ENCODE results near the gene SIMC1. TPM values are rescaled to one million over a fixed set of nuclear protein-coding genes. Genes with fewer than 3 reads are reported as not detected.
"Not testable (repeated sequence)": the region's sequence is repeated elsewhere in the genome, so short reads cannot be mapped to it uniquely, and the experiment has no call there.

SIMC1 gene
- total RNA-seq, 1 experiment from 2014 or later = 31.8 TPM

GRCh38 chr5:176198299-176198698, 39.9 kb upstream of the SIMC1 start:
- H3K27me3 Mint-ChIP-seq (ENCODE audit: unreplicated experiment) = peaks cover 50% of the 10 kb centered on the region
- BruUV-seq (replicated peaks); H3K9me3 Mint-ChIP-seq (ENCODE audit: low read depth, unreplicated experiment); H3K36me3 Mint-ChIP-seq (ENCODE audit: insufficient read depth, unreplicated experiment); H3K27ac Mint-ChIP-seq (ENCODE audit: unreplicated experiment); CTCF ChIA-PET; H3K4me3 Mint-ChIP-seq (ENCODE audit: low read depth, unreplicated experiment); H3K4me1 Mint-ChIP-seq (ENCODE audit: low read depth, unreplicated experiment); DNase-seq; intact Hi-C loops (cut with micrococcal nuclease; ENCODE audit: unreplicated experiment): not testable (repeated sequence)

DNA sequence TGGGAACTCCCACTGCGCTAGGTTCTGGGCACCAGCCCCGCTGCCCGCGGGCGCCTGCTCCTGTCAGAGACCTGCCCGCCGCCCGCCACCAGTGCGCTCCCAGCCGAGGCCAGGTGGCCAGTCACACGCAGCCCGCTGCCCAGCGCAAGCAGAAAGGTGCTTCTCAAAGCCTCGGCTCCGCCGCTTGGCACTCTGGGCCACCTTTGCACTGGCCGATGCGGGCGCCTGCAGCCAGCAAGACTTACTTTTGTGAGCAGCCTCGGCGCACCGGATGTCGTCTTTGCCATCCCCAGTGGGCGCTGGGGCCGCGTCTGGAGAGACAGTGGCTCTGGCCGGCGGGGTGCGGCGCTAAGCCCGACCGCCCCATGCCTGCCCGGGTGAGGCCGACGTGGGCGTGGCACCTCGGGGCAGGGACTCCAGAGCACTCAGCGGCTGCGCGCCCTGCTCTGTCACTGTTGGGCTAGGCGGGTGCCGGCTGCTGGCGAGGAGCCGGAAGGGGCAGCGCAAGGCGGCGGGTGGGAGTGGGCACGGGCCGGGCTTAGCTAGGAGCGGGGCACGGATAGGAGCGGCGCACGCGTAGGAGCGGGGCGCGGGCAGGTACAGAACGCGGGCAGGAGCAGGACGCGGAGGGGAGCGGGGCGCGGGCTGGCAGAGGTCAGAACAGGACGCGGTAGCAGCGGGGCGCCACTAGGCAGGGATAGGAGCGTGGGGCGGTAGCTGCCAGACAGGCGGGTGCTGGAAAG, 39.1 kb upstream of the SIMC1 start:
- not testable (repeated sequence) for H3K4me1 Mint-ChIP-seq (ENCODE audit: low read depth, unreplicated experiment)
- H3K27me3 Mint-ChIP-seq (ENCODE audit: unreplicated experiment) = peaks cover 41% of the 10 kb centered on the region
- peak; percentile 56 for DNase-seq

GRCh38 chr5:176199803-176200399, 38.3 kb upstream of the SIMC1 start:
- intact Hi-C loops (cut with micrococcal nuclease; ENCODE audit: unreplicated experiment); CTCF ChIA-PET; DNase-seq: not testable (repeated sequence)

More for the DNA sequence above, 39.1 kb upstream of the SIMC1 start:
- H3K27ac Mint-ChIP-seq (ENCODE audit: unreplicated experiment); H3K9me3 Mint-ChIP-seq (ENCODE audit: low read depth, unreplicated experiment); CTCF ChIA-PET; BruUV-seq (replicated peaks); intact Hi-C loops (cut with micrococcal nuclease; ENCODE audit: unreplicated experiment); H3K36me3 Mint-ChIP-seq (ENCODE audit: insufficient read depth, unreplicated experiment): not testable (repeated sequence)
- H3K4me3 Mint-ChIP-seq (ENCODE audit: low read depth, unreplicated experiment) = peak overlapping the region; percentile 79

DNA sequence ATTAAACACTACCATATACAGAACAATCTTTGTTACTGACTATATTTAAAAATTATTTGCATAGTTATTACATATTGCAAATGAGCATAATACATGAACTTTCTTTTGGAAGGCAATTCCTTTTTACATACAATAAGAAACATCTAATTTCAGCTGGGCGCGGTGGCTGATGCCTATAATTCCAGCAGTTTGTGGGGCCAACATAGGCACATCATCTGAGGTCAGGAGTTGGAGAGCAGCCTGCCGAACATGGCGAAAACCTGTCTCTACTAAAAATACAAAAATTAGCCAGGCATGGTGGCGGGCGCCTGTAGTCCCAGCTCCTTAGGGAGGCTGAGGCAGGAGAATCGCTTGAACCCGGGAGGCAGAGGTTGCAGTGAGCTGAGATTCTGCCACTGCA, 36.4 kb upstream of the SIMC1 start:
- Mint-ChIP-seq H3K4me3 (ENCODE audit: low read depth, unreplicated experiment) (no peak overlapping the region), H3K36me3 (ENCODE audit: insufficient read depth, unreplicated experiment) (peaks cover 9% of the 10 kb centered on the region), H3K4me1 (ENCODE audit: low read depth, unreplicated experiment) (no peaks in the 10 kb centered on the region), H3K27ac (ENCODE audit: unreplicated experiment) (no peak overlapping the region), H3K9me3 (ENCODE audit: low read depth, unreplicated experiment) (no peaks in the 10 kb centered on the region), H3K27me3 (ENCODE audit: unreplicated experiment) (peaks cover 24% of the 10 kb centered on the region)
- no peak for DNase-seq
- CTCF ChIA-PET = interaction anchor here (0.7 kb wide), 1 partner anchor 504 kb away, joined by 3 read pairs; no protein-coding TSS in a partner anchor
- TF ChIP-seq CTCF (IDR thresholded peaks at IDR 0.05; ENCODE audit: unreplicated experiment) = no peak
- intact Hi-C loops (cut with micrococcal nuclease; ENCODE audit: unreplicated experiment) = no loop called here
- BruUV-seq (replicated peaks) = no TSS peak

More at GRCh38 chr5:176199803-176200399, 38.3 kb upstream of the SIMC1 start:
- H3K27ac Mint-ChIP-seq (ENCODE audit: unreplicated experiment); H3K9me3 Mint-ChIP-seq (ENCODE audit: low read depth, unreplicated experiment); BruUV-seq (replicated peaks); H3K36me3 Mint-ChIP-seq (ENCODE audit: insufficient read depth, unreplicated experiment); H3K4me1 Mint-ChIP-seq (ENCODE audit: low read depth, unreplicated experiment): not testable (repeated sequence)
- Mint-ChIP-seq H3K4me3 (ENCODE audit: low read depth, unreplicated experiment) (peak overlapping the region; percentile 79), H3K27me3 (ENCODE audit: unreplicated experiment) (peaks cover 34% of the 10 kb centered on the region)

- H3K4me1 Mint-ChIP-seq (ENCODE audit: low read depth, unreplicated experiment) = no peaks in the 10 kb centered on the region
- no peak for TF ChIP-seq CTCF (IDR thresholded peaks at IDR 0.05; ENCODE audit: unreplicated experiment)
- no peak for DNase-seq
- no peak overlapping the region for H3K4me3 Mint-ChIP-seq (ENCODE audit: low read depth, unreplicated experiment)
- no peak overlapping the region for H3K27ac Mint-ChIP-seq (ENCODE audit: unreplicated experiment)
- no TSS peak for BruUV-seq (replicated peaks)
- CTCF ChIA-PET = no interaction called here
- H3K27me3 Mint-ChIP-seq (ENCODE audit: unreplicated experiment) = peaks cover 13% of the 10 kb centered on the region
- H3K36me3 Mint-ChIP-seq (ENCODE audit: insufficient read depth, unreplicated experiment) = peaks cover 9% of the 10 kb centered on the region
- intact Hi-C loops (cut with micrococcal nuclease; ENCODE audit: unreplicated experiment) = no loop called here
- H3K9me3 Mint-ChIP-seq (ENCODE audit: low read depth, unreplicated experiment) = no peaks in the 10 kb centered on the region
Observed at GRCh38 chr5:176203086-176203485, 35.1 kb upstream of the SIMC1 start.

- H3K4me1 Mint-ChIP-seq (ENCODE audit: low read depth, unreplicated experiment); CTCF ChIA-PET; intact Hi-C loops (cut with micrococcal nuclease; ENCODE audit: unreplicated experiment); H3K27ac Mint-ChIP-seq (ENCODE audit: unreplicated experiment); BruUV-seq (replicated peaks); H3K36me3 Mint-ChIP-seq (ENCODE audit: insufficient read depth, unreplicated experiment); H3K4me3 Mint-ChIP-seq (ENCODE audit: low read depth, unreplicated experiment); DNase-seq; H3K9me3 Mint-ChIP-seq (ENCODE audit: low read depth, unreplicated experiment): not testable (repeated sequence)
- H3K27me3 Mint-ChIP-seq (ENCODE audit: unreplicated experiment) = peaks cover 13% of the 10 kb centered on the region
Observed at GRCh38 chr5:176203535-176203934, 34.7 kb upstream of the SIMC1 start.

GRCh38 chr5:176214466-176215021, 23.7 kb upstream of the SIMC1 start:
- H3K36me3 Mint-ChIP-seq (ENCODE audit: insufficient read depth, unreplicated experiment); intact Hi-C loops (cut with micrococcal nuclease; ENCODE audit: unreplicated experiment); CTCF ChIA-PET; DNase-seq; H3K4me3 Mint-ChIP-seq (ENCODE audit: low read depth, unreplicated experiment); H3K27ac Mint-ChIP-seq (ENCODE audit: unreplicated experiment); H3K9me3 Mint-ChIP-seq (ENCODE audit: low read depth, unreplicated experiment); BruUV-seq (replicated peaks): not testable (repeated sequence)
- Mint-ChIP-seq H3K27me3 (ENCODE audit: unreplicated experiment) (peaks cover 14% of the 10 kb centered on the region), H3K4me1 (ENCODE audit: low read depth, unreplicated experiment) (peaks cover 18% of the 10 kb centered on the region)

GRCh38 chr5:176216393-176216916, 21.8 kb upstream of the SIMC1 start:
- peak overlapping the region; percentile 41 for H3K4me3 Mint-ChIP-seq (ENCODE audit: low read depth, unreplicated experiment)
- H3K27me3 Mint-ChIP-seq (ENCODE audit: unreplicated experiment); intact Hi-C loops (cut with micrococcal nuclease; ENCODE audit: unreplicated experiment); BruUV-seq (replicated peaks); CTCF ChIA-PET; H3K36me3 Mint-ChIP-seq (ENCODE audit: insufficient read depth, unreplicated experiment); H3K9me3 Mint-ChIP-seq (ENCODE audit: low read depth, unreplicated experiment): not testable (repeated sequence)
- peaks cover 18% of the 10 kb centered on the region for H3K4me1 Mint-ChIP-seq (ENCODE audit: low read depth, unreplicated experiment)
- peak; percentile 71 for DNase-seq
- H3K27ac Mint-ChIP-seq (ENCODE audit: unreplicated experiment) = peak overlapping the region; percentile 28
